K562 (cell line): Measurements from ENCODE around the gene ZDHHC8. TPM values are rescaled to one million over a fixed set of nuclear protein-coding genes. Genes with fewer than 3 reads are reported as not detected.

Source experiments
- BCL6 ChIP-seq: fragments of 250-450 bp; sonication (Bioruptor Pico); IDR thresholded peaks from 2 replicates; pipeline ENCODE4 v1.4.0; 2020
- CREBBP ChIP-seq: IDR thresholded peaks from one replicate; pipeline ENCODE4 v1.6.1; 2012; ENCODE audit warnings: low read depth, mild to moderate bottlenecking, control low read depth, inconsistent platforms, low read length
- DMBX1 ChIP-seq: fragments of 250-450 bp; sonication (Bioruptor Pico); IDR thresholded peaks from 2 replicates; pipeline ENCODE4 v1.8.0; 2022; ENCODE audit warnings: inconsistent platforms, mild to moderate bottlenecking, moderate library complexity, borderline replicate concordance
- MCM3 ChIP-seq: fragments of 450-650 bp; IDR thresholded peaks from 2 replicates; pipeline ENCODE4 v1.6.1; 2016
- NELFE ChIP-seq: IDR thresholded peaks from 2 replicates; pipeline ENCODE4 v1.6.1; 2011; ENCODE audit warnings: mild to moderate bottlenecking; ENCODE audit not compliant: insufficient read depth, insufficient read length
- POLR2B ChIP-seq: fragments of 450-650 bp; IDR thresholded peaks from 2 replicates; pipeline ENCODE4 v1.6.1; 2018; ENCODE audit warnings: low read depth; ENCODE audit not compliant: partially characterized antibody
- RB1 ChIP-seq: fragments of 450-650 bp; IDR thresholded peaks from 2 replicates; pipeline ENCODE4 v1.6.1; 2017; ENCODE audit warnings: low read depth, mild to moderate bottlenecking
- SIRT6 ChIP-seq: IDR thresholded peaks from one replicate; pipeline ENCODE4 v1.6.1; 2012; ENCODE audit warnings: low read depth, mild to moderate bottlenecking, control low read depth, inconsistent platforms, low read length, moderate library complexity
- SMAD2 ChIP-seq: fragments of 150-350 bp; IDR thresholded peaks from 2 replicates; pipeline ENCODE4 v1.6.1; 2014; ENCODE audit warnings: low read depth, mild to moderate bottlenecking, low read length
- SNRNP70 ChIP-seq: fragments of 200-400 bp; formaldehyde crosslinking; optimal IDR thresholded peaks from 2 replicates; pipeline ENCODE3; 2017; ENCODE audit warnings: low read depth, low read length
- SP1 ChIP-seq: sonication (generic); formaldehyde crosslinking; IDR thresholded peaks from 2 replicates; pipeline ENCODE4 v1.8.1; 2022; ENCODE audit warnings: mild to moderate bottlenecking, missing genetic modification reagents
- SP2 ChIP-seq: IDR thresholded peaks from 2 replicates; pipeline ENCODE4 v1.6.1; 2011; ENCODE audit warnings: mild to moderate bottlenecking, low read depth, low read length, moderate library complexity; ENCODE audit not compliant: poor library complexity, severe bottlenecking; ENCODE audit errors: extremely low read depth
- SRF ChIP-seq, 2 experiments: fragments of 250-450, 450-650 bp in 1 of 2; sonication (Bioruptor Pico) in 1 of 2; sonication (generic) in 1 of 2; formaldehyde crosslinking; IDR thresholded peaks; 2 replicates each; pipeline versions ENCODE4 v1.5.0 to v1.5.1; 2020 to 2022; ENCODE audit warnings: mild to moderate bottlenecking in 1 of 2, missing genetic modification reagents in 1 of 2
- TRIM28 ChIP-seq: fragments of 450-650 bp; IDR thresholded peaks from 2 replicates; pipeline ENCODE4 v1.6.1; 2017
- ZBTB17 ChIP-seq: fragments of 450-650 bp; formaldehyde crosslinking; IDR thresholded peaks from 2 replicates; pipeline ENCODE4 v1.4.0; 2020; ENCODE audit warnings: mild to moderate bottlenecking
- polyA plus RNA-seq, 8 experiments: library from polyadenylated mRNA; depleted of rRNA in 4 of 8; stranded (reverse) in 5 of 8; unstranded in 3 of 8; fragments of >200 nt; fragmentation: Nextera tagmentation in 2 of 8; fragmentation: Illumina TruSeq in 1 of 8; extraction: Ambion mirVana in 2 of 8; extraction: Trizol in 1 of 8; gene quantifications; 2 replicates each; pipeline versions ENCODE4 v1.2.1 to v1.2.3, GENCODE V29; 2011 to 2014; ENCODE audit warnings: inconsistent platforms in 1 of 8, missing spikeins in 1 of 8
- total RNA-seq, 7 experiments: library from RNA; depleted of rRNA in 6 of 7; stranded (reverse); fragments of >200 nt in 6 of 7; fragmentation: Illumina TruSeq in 2 of 7; extraction: Trizol in 2 of 7; gene quantifications; 2 replicates each; pipeline versions ENCODE4 v1.2.1 to v1.2.3, GENCODE V29; 2011 to 2021; ENCODE audit warnings: low replicate concordance in 1 of 7
- TF ChIP-seq, protein P1 (sequence below): sonication (generic); formaldehyde crosslinking; IDR thresholded peaks from 2 replicates; pipeline ENCODE4 v1.8.1; 2023; ENCODE audit warnings: missing genetic modification reagents, mild to moderate bottlenecking, borderline replicate concordance
- TF ChIP-seq, protein P2 (sequence below): fragments of 250-450 bp; sonication (Bioruptor Pico); IDR thresholded peaks from 2 replicates; pipeline ENCODE4 v1.4.0; 2020

The ZDHHC8 gene
- total and polyA plus RNA-seq, 9 of the 15 experiments (the other 6 are each of a cell fraction or from before 2014, with no cell fraction given), result 0.04 to 109 (median 16.4) TPM

GRCh38 chr22:20083157-20083890 is 48.3 kb upstream of the ZDHHC8 start (continued):
- TF ChIP-seq SIRT6 (no peak), CREBBP (no peak), MCM3 (no peak), POLR2B (no peak), NELFE (no peak), SP1 (CRISPR knock-in tag) (no peak), SP2 (peak; percentile 15), SRF (CRISPR knock-in tag; IDR thresholded peaks at IDR 0.05) (0 out of 4 replicates have a peak, but pooled peaks of 1 of the 2 experiments have one; percentile 28), ZBTB17 (CRISPR knock-in tag) (0 out of 2 replicates have a peak, but pooled peaks have one; percentile 38), DMBX1 (CRISPR knock-in tag) (0 out of 2 replicates have a peak, but pooled peaks have one; percentile 57), BCL6 (CRISPR knock-in tag) (no peak), SNRNP70 (no peak), RB1 (no peak), TRIM28 (no peak), SMAD2 (no peak)
- TF ChIP-seq, protein P1, sequence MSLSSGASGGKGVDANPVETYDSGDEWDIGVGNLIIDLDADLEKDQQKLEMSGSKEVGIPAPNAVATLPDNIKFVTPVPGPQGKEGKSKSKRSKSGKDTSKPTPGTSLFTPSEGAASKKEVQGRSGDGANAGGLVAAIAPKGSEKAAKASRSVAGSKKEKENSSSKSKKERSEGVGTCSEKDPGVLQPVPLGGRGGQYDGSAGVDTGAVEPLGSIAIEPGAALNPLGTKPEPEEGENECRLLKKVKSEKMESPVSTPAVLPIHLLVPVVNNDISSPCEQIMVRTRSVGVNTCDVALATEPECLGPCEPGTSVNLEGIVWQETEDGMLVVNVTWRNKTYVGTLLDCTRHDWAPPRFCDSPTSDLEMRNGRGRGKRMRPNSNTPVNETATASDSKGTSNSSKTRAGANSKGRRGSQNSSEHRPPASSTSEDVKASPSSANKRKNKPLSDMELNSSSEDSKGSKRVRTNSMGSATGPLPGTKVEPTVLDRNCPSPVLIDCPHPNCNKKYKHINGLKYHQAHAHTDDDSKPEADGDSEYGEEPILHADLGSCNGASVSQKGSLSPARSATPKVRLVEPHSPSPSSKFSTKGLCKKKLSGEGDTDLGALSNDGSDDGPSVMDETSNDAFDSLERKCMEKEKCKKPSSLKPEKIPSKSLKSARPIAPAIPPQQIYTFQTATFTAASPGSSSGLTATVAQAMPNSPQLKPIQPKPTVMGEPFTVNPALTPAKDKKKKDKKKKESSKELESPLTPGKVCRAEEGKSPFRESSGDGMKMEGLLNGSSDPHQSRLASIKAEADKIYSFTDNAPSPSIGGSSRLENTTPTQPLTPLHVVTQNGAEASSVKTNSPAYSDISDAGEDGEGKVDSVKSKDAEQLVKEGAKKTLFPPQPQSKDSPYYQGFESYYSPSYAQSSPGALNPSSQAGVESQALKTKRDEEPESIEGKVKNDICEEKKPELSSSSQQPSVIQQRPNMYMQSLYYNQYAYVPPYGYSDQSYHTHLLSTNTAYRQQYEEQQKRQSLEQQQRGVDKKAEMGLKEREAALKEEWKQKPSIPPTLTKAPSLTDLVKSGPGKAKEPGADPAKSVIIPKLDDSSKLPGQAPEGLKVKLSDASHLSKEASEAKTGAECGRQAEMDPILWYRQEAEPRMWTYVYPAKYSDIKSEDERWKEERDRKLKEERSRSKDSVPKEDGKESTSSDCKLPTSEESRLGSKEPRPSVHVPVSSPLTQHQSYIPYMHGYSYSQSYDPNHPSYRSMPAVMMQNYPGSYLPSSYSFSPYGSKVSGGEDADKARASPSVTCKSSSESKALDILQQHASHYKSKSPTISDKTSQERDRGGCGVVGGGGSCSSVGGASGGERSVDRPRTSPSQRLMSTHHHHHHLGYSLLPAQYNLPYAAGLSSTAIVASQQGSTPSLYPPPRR (CRISPR knock-in tag), result no peak
- TF ChIP-seq, protein P2, sequence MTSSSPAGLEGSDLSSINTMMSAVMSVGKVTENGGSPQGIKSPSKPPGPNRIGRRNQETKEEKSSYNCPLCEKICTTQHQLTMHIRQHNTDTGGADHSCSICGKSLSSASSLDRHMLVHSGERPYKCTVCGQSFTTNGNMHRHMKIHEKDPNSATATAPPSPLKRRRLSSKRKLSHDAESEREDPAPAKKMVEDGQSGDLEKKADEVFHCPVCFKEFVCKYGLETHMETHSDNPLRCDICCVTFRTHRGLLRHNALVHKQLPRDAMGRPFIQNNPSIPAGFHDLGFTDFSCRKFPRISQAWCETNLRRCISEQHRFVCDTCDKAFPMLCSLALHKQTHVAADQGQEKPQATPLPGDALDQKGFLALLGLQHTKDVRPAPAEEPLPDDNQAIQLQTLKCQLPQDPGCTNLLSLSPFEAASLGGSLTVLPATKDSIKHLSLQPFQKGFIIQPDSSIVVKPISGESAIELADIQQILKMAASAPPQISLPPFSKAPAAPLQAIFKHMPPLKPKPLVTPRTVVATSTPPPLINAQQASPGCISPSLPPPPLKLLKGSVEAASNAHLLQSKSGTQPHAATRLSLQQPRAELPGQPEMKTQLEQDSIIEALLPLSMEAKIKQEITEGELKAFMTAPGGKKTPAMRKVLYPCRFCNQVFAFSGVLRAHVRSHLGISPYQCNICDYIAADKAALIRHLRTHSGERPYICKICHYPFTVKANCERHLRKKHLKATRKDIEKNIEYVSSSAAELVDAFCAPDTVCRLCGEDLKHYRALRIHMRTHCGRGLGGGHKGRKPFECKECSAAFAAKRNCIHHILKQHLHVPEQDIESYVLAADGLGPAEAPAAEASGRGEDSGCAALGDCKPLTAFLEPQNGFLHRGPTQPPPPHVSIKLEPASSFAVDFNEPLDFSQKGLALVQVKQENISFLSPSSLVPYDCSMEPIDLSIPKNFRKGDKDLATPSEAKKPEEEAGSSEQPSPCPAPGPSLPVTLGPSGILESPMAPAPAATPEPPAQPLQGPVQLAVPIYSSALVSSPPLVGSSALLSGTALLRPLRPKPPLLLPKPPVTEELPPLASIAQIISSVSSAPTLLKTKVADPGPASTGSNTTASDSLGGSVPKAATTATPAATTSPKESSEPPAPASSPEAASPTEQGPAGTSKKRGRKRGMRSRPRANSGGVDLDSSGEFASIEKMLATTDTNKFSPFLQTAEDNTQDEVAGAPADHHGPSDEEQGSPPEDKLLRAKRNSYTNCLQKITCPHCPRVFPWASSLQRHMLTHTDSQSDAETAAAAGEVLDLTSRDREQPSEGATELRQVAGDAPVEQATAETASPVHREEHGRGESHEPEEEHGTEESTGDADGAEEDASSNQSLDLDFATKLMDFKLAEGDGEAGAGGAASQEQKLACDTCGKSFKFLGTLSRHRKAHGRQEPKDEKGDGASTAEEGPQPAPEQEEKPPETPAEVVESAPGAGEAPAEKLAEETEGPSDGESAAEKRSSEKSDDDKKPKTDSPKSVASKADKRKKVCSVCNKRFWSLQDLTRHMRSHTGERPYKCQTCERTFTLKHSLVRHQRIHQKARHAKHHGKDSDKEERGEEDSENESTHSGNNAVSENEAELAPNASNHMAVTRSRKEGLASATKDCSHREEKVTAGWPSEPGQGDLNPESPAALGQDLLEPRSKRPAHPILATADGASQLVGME (CRISPR knock-in tag), result 0 out of 2 replicates have a peak, but pooled peaks have one; percentile 17
